ENCODE results near the gene GIN1.
"Not testable (repeated sequence)": the region's sequence is repeated elsewhere in the genome, so short reads cannot be mapped to it uniquely, and the experiment has no call there.

DNA sequence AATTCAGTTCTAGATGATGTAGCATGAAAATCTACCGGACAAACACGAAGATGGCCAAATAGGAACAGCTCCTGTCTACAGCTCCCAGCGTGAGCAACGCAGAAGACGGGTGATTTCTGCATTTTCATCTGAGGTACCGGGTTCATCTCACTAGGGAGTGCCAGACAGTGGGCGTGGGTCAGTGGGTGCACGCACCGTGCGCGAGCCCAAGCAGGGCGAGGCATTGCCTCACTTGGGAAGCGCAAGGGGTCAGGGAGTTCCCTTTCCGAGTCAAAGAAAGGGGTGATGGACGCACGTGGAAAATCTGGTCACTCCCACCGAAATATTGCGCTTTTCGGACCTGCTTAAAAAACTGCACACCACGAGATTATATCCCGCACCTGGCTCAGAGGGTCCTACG lies 73.2 kb downstream of the GIN1 start:
- not testable (repeated sequence) for TF ChIP-seq REST (IDR thresholded peaks at IDR 0.05; ENCODE audit: insufficient replicate concordance, low read depth)
- TF ChIP-seq, protein P1, sequence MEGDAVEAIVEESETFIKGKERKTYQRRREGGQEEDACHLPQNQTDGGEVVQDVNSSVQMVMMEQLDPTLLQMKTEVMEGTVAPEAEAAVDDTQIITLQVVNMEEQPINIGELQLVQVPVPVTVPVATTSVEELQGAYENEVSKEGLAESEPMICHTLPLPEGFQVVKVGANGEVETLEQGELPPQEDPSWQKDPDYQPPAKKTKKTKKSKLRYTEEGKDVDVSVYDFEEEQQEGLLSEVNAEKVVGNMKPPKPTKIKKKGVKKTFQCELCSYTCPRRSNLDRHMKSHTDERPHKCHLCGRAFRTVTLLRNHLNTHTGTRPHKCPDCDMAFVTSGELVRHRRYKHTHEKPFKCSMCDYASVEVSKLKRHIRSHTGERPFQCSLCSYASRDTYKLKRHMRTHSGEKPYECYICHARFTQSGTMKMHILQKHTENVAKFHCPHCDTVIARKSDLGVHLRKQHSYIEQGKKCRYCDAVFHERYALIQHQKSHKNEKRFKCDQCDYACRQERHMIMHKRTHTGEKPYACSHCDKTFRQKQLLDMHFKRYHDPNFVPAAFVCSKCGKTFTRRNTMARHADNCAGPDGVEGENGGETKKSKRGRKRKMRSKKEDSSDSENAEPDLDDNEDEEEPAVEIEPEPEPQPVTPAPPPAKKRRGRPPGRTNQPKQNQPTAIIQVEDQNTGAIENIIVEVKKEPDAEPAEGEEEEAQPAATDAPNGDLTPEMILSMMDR (IDR thresholded peaks at IDR 0.05; ENCODE audit: insufficient read depth, low read length) = not testable (repeated sequence)

All from HL-60 (cell line).